GM04503 (cell line): ENCODE measurements around the gene ACBD7.

ENCODE experiments used
- DNase-seq: peaks from one replicate; pipeline ENCODE4 v3.0.0-alpha.2; 2012; ENCODE audit warnings: low read depth

The ACBD7 gene

GRCh38 chr10:15088428-15089261 is at the start of gene ACBD7:
Gene ACBD7 (minus strand): TSS chr10:15088776. CDS start chr10:15088728, 48 bp downstream.
- no peak for DNase-seq

GRCh38 chr10:15137636-15138035 is 49.1 kb upstream of the ACBD7 start:
- no peak for DNase-seq

- no peak for DNase-seq
These were observed 48.4 kb upstream of the ACBD7 start for GRCh38 chr10:15137036-15137359.

- DNase-seq: no peak
These were observed 47.8 kb upstream of the ACBD7 start for GRCh38 chr10:15136129-15137035.

- no peak for DNase-seq
These were observed 42.8 kb upstream of the ACBD7 start for GRCh38 chr10:15131330-15131729.

- no peak for DNase-seq
These were observed 36.3 kb upstream of the ACBD7 start for GRCh38 chr10:15124908-15125307.

- DNase-seq: no peak
These were observed 35.6 kb upstream of the ACBD7 start for GRCh38 chr10:15124190-15124589.

- peak; percentile 67 for DNase-seq
These were observed 35.2 kb upstream of the ACBD7 start for GRCh38 chr10:15123749-15124184.

GRCh38 chr10:15122477-15123030 is 34.0 kb upstream of the ACBD7 start:
- no peak for DNase-seq

GRCh38 chr10:15121707-15122106 is 33.1 kb upstream of the ACBD7 start:
- DNase-seq: no peak

GRCh38 chr10:15120523-15120922 is 31.9 kb upstream of the ACBD7 start:
- peak; percentile 45 for DNase-seq

GRCh38 chr10:15118615-15119014 is 30.0 kb upstream of the ACBD7 start:
- DNase-seq: no peak

- DNase-seq: no peak
These were observed 27.6 kb upstream of the ACBD7 start for GRCh38 chr10:15116225-15116624.

GRCh38 chr10:15113766-15114165 is 25.2 kb upstream of the ACBD7 start:
- DNase-seq: no peak

- no peak for DNase-seq
These were observed 24.1 kb upstream of the ACBD7 start for GRCh38 chr10:15112657-15113056.

GRCh38 chr10:15106352-15107013 is 17.9 kb upstream of the ACBD7 start:
- DNase-seq: no peak

GRCh38 chr10:15103513-15103912 is 14.9 kb upstream of the ACBD7 start:
- no peak for DNase-seq

GRCh38 chr10:15099886-15100285 is 11.3 kb upstream of the ACBD7 start:
- no peak for DNase-seq

GRCh38 chr10:15097011-15097812 is 8.6 kb upstream of the ACBD7 start, which contains the start of gene RPP38:
Gene RPP38 (plus strand): TSS chr10:15097355. CDS start chr10:15103315, 5,960 bp downstream.
- peak; percentile 71 for DNase-seq

GRCh38 chr10:15096661-15097010 is 8.1 kb upstream of the ACBD7 start:
- no peak for DNase-seq

GRCh38 chr10:15092855-15093408 is 4.4 kb upstream of the ACBD7 start:
- no peak for DNase-seq
